Endothelial cell of umbilical vein (primary cell): Measurements from ENCODE around the gene SERPINA9. TPM values are rescaled to one million over a fixed set of nuclear protein-coding genes. Genes with fewer than 3 reads are reported as not detected.

ENCODE experiments used
- BruUV-seq: library from RNA; stranded (reverse); fragments of 400-500 nt; replicated peaks from 2 replicates; lab custom pipeline; 2021; lab: Mats Ljungman, UMichigan
- CTCF ChIA-PET: fragments of 300-600, 350-600 bp; sonication (Branson Sonifier 250); formaldehyde crosslinking; loops from one replicate; lab custom pipeline; 2021; ENCODE audit warnings: antibody characterized with exemption, inconsistent platforms; lab: Charles Lee
- POLR2A ChIA-PET: fragments of 300-600, 350-600 bp; sonication (Branson Sonifier 250); formaldehyde crosslinking; loops from one replicate; lab custom pipeline; 2021; ENCODE audit warnings: antibody characterized with exemption, inconsistent platforms; lab: Charles Lee
- DNase-seq: peaks from one replicate; pipeline ENCODE4 v3.0.0-alpha.2; 2011; ENCODE audit warnings: low read depth, low spot score
- FAIRE-seq: peaks from 2 replicates; lab custom pipeline; 2011; peaks lifted over from hg19 to GRCh38; lab: Jason Lieb, UNC
- H2AFZ ChIP-seq: 2 replicates; pipeline ENCODE4 v1.6.0; 2012; ENCODE audit warnings: low read depth, low read length, control low read depth, inconsistent platforms
- H3K27ac ChIP-seq: 2 replicates; pipeline ENCODE4 v1.5.1; 2011; ENCODE audit warnings: low read depth, mild to moderate bottlenecking, control low read depth, low read length, moderate library complexity; ENCODE audit not compliant: insufficient read depth
- H3K27me3 ChIP-seq, 2 experiments: 2 replicates each; pipeline versions ENCODE4 v1.6.0 to v1.6.1; 2011; ENCODE audit warnings: low read length in 2 of 2, mixed read lengths in 1 of 2; ENCODE audit not compliant: control insufficient read depth in 2 of 2, insufficient read depth in 2 of 2
- H3K36me3 ChIP-seq, 2 experiments: 2 replicates in 1 of 2; 3 replicates in 1 of 2; pipeline ENCODE4 v1.5.1; 2011; ENCODE audit warnings: low read length in 2 of 2, mild to moderate bottlenecking in 1 of 2, moderate library complexity in 1 of 2; ENCODE audit not compliant: control insufficient read depth in 2 of 2, insufficient read depth in 2 of 2; ENCODE audit errors: extremely low read depth in 1 of 2
- H3K4me1 ChIP-seq: 3 replicates; pipeline ENCODE4 v1.5.1; 2011; ENCODE audit warnings: mild to moderate bottlenecking, low read length; ENCODE audit not compliant: control insufficient read depth, insufficient read depth; ENCODE audit errors: extremely low read depth
- H3K4me2 ChIP-seq: 2 replicates; pipeline ENCODE4 v1.6.1; 2011; ENCODE audit warnings: low read length, control low read depth, mixed read lengths; ENCODE audit not compliant: insufficient read depth
- H3K4me3 ChIP-seq, 3 experiments: fragments of 200-600 bp in 1 of 3; sonication (generic), shearing (Covaris generic) in 1 of 3; replicated peaks in 1 of 3; 2 replicates each; pipeline ENCODE4 v1.5.1; 2011 to 2016; ENCODE audit warnings: control low read depth in 3 of 3, low read length in 3 of 3, mild to moderate bottlenecking in 2 of 3, inconsistent platforms in 1 of 3, low read depth in 1 of 3, moderate library complexity in 1 of 3; ENCODE audit not compliant: insufficient read depth in 1 of 3
- H3K79me2 ChIP-seq: 2 replicates; pipeline ENCODE4 v1.6.0; 2012; ENCODE audit warnings: low read length, inconsistent platforms; ENCODE audit not compliant: control insufficient read depth, insufficient read depth
- H3K9ac ChIP-seq: replicated peaks from 2 replicates; pipeline ENCODE3; 2011; ENCODE audit warnings: low read length, control low read depth; ENCODE audit not compliant: insufficient read depth; ENCODE audit errors: extremely low read depth
- H3K9me1 ChIP-seq: replicated peaks from 3 replicates; pipeline ENCODE4 v1.6.0; 2011; ENCODE audit warnings: mild to moderate bottlenecking, low read length; ENCODE audit not compliant: control insufficient read depth, insufficient read depth; ENCODE audit errors: extremely low read depth
- H3K9me3 ChIP-seq: replicated peaks from 2 replicates; pipeline ENCODE4 v1.5.1; 2012; ENCODE audit warnings: low read length, inconsistent platforms; ENCODE audit not compliant: control insufficient read depth, insufficient read depth
- H4K20me1 ChIP-seq: replicated peaks from 2 replicates; pipeline ENCODE3; 2011; ENCODE audit warnings: mild to moderate bottlenecking, low read length; ENCODE audit not compliant: control insufficient read depth, insufficient read depth; ENCODE audit errors: extremely low read depth
- CTCF ChIP-seq, 2 donors: IDR thresholded peaks; 1 replicate in 1 of 2; 2 replicates in 1 of 2; pipeline ENCODE4 v1.5.1; 2011; ENCODE audit warnings: low read length in 2 of 2, mild to moderate bottlenecking in 2 of 2, moderate library complexity in 2 of 2, control low read depth in 1 of 2, inconsistent platforms in 1 of 2, low read depth in 1 of 2; ENCODE audit not compliant: insufficient read depth in 1 of 2; ENCODE audit errors: extremely low read depth in 1 of 2
- EZH2 ChIP-seq: IDR thresholded peaks from 2 replicates; pipeline ENCODE4 v1.6.1; 2012; ENCODE audit warnings: borderline replicate concordance, low read depth, mild to moderate bottlenecking, moderate library complexity, low read length, inconsistent platforms; ENCODE audit not compliant: severe bottlenecking
- FOS ChIP-seq: IDR thresholded peaks from 2 replicates; pipeline ENCODE4 v1.6.1; 2011; ENCODE audit warnings: mild to moderate bottlenecking, low read length, moderate library complexity, borderline replicate concordance; ENCODE audit not compliant: insufficient read depth
- GATA2 ChIP-seq: IDR thresholded peaks from 2 replicates; pipeline ENCODE4 v1.7.0; 2011; ENCODE audit warnings: low read depth, mild to moderate bottlenecking, moderate library complexity, mixed read lengths, low read length; ENCODE audit not compliant: insufficient read length, insufficient read depth
- JUN ChIP-seq: IDR thresholded peaks from 2 replicates; pipeline ENCODE4 v1.6.1; 2011; ENCODE audit warnings: borderline replicate concordance, low read depth; ENCODE audit not compliant: insufficient read length, insufficient read depth
- MAX ChIP-seq: IDR thresholded peaks from 2 replicates; pipeline ENCODE4 v1.6.1; 2011; ENCODE audit not compliant: insufficient read depth, insufficient read length
- MYC ChIP-seq: IDR thresholded peaks from one replicate; pipeline ENCODE4 v1.6.1; 2011; ENCODE audit warnings: mild to moderate bottlenecking, low read depth, low read length
- POLR2A ChIP-seq: IDR thresholded peaks from 2 replicates; pipeline ENCODE4 v1.6.1; 2012; ENCODE audit warnings: low read depth, mild to moderate bottlenecking, control low read depth, low read length
- POLR2AphosphoS5 ChIP-seq: IDR thresholded peaks from 2 replicates; pipeline ENCODE4 v1.6.1; 2012; ENCODE audit warnings: low read depth, mild to moderate bottlenecking, control low read depth, low read length, moderate library complexity; ENCODE audit not compliant: insufficient read depth
- dilution Hi-C: fragments of 300-500 bp; cut with MboI; formaldehyde crosslinking; loops from one replicate; pipeline ENCODE4 v1.15.0; 2019; ENCODE audit warnings: low sequenced_read_pairs; ENCODE audit not compliant: extremely low pct_ligation_motif_present
- intact Hi-C: fragments of 100-400 bp; cut with micrococcal nuclease; formaldehyde crosslinking; loops from one replicate; pipeline ENCODE4 v1.10.0; 2022
- polyA plus RNA-seq, 4 experiments: library from polyadenylated mRNA; depleted of rRNA in 3 of 4; stranded (reverse) in 3 of 4; unstranded in 1 of 4; fragments of >200 nt; gene quantifications; 2 replicates each; pipeline versions ENCODE4 v1.2.1 to v1.2.3, GENCODE V29; 2011 to 2012; ENCODE audit warnings: missing spikeins in 1 of 4
- total RNA-seq: library from RNA; stranded (reverse); gene quantifications from 2 replicates; pipeline ENCODE4 v1.2.3, GENCODE V29; 2021

Gene SERPINA9
- total and polyA plus RNA-seq, 2 donors (not counting 3 experiments of a cell fraction or from before 2014, with no cell fraction given): not detected

GRCh38 chr14:94469261-94469660 is 6.7 kb downstream of the SERPINA9 start:
- H3K9ac ChIP-seq: no peak overlapping the region
- ChIA-PET CTCF (interaction anchor here (0.9 kb wide), 1 partner anchor 35 kb away, joined by 3 read pairs; no protein-coding TSS in a partner anchor), POLR2A (no interaction called here)
- no peaks in the 10 kb centered on the region for H3K27me3 ChIP-seq
- intact Hi-C loops (no loop called here), dilution Hi-C loops (no loop called here)
- H2AFZ ChIP-seq: no peak overlapping the region
- H3K4me1 ChIP-seq: no peaks in the 10 kb centered on the region
- no peaks in the 10 kb centered on the region for H4K20me1 ChIP-seq
- H3K79me2 ChIP-seq: no peaks in the 10 kb centered on the region
- no peaks in the 10 kb centered on the region for H3K36me3 ChIP-seq
- H3K27ac ChIP-seq: no peak overlapping the region
- no peaks in the 10 kb centered on the region for H3K9me1 ChIP-seq
- DNase-seq (no peak), FAIRE-seq (no peak)
- no TSS peak for BruUV-seq
- no peak for TF ChIP-seq GATA2
- TF ChIP-seq FOS: no peak
- no peak for TF ChIP-seq MYC
- TF ChIP-seq POLR2AphosphoS5: no peak
- no peak for TF ChIP-seq EZH2
- no peak for TF ChIP-seq JUN
- TF ChIP-seq CTCF (IDR thresholded peaks at IDR 0.05; ENCODE audit: extremely low read depth in 1 of 2, insufficient read depth in 1 of 2, low read depth in 1 of 2, low read length in 2 of 2): no peak
- TF ChIP-seq POLR2A: no peak
- TF ChIP-seq MAX: no peak
- no peak overlapping the region for H3K4me2 ChIP-seq
- no peak overlapping the region for H3K4me3 ChIP-seq
- peaks cover under 1% of the 10 kb centered on the region for H3K9me3 ChIP-seq
